ENCODE data around the gene C10orf90.

The C10orf90 gene

DNA sequence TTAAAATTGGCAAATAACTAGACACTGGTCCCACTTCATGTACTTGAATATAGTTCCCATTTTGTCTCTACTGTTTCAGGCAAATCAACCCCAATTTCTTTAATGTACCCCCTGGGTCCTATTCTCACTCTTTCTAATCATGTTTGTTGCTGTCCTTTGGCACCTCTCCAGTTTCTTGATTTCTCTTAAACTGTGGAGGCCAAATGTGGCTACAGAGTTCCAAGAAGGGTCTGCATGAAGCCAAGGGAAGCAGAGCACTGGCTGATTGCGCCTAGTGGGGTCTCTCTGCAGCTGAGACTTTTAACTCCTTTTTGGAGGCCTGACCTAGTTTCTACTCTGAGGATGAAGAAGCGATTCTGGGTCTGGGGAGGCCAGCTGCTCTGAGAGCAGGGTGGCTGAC, 275.5 kb downstream of the C10orf90 start:
- H2BK12ac ChIP-seq (ENCODE audit: low read length) = no peak overlapping the region
- H3K4me3 ChIP-seq (ENCODE audit: low read length in 2 of 2) = no peak overlapping the region
- no peak overlapping the region for H2AK5ac ChIP-seq (ENCODE audit: low read depth, low read length)
- WGBS, 2 donors (ENCODE audit: extremely low coverage in 2 of 2, insufficient read length in 2 of 2, insufficient replicate concordance in 1 of 2) = no CpG with 5 or more reads among the region's 2 CpGs
- H3K36me3 ChIP-seq (replicated peaks in 1 of 2; ENCODE audit: control insufficient read depth in 2 of 2, insufficient read depth in 2 of 2, low read length in 2 of 2) = no peaks in the 10 kb centered on the region
- no peaks in the 10 kb centered on the region for H3K27me3 ChIP-seq (ENCODE audit: control insufficient read depth in 3 of 3, insufficient read depth in 3 of 3, low read depth in 1 of 3, low read length in 3 of 3)
- peaks cover 10 to 11% of the 10 kb centered on the region in 2 donors for H3K4me1 ChIP-seq (ENCODE audit: control insufficient read depth in 2 of 2, insufficient read depth in 1 of 2, low read depth in 1 of 2, low read length in 2 of 2)
- no peak overlapping the region for H3K27ac ChIP-seq (replicated peaks; ENCODE audit: low read length)
- H2BK120ac ChIP-seq (ENCODE audit: low read depth, low read length) = no peak overlapping the region
- no peak for DNase-seq (ENCODE audit: low spot score)
- H3K9me3 ChIP-seq (replicated peaks in 1 of 2; ENCODE audit: control insufficient read depth in 2 of 2, insufficient read depth in 1 of 2, low read depth in 1 of 2, low read length in 2 of 2) = peaks cover 0 to 3% of the 10 kb centered on the region in 2 donors
- no peak overlapping the region for H3K23ac ChIP-seq (ENCODE audit: low read depth, low read length, poor library complexity)
- H2BK15ac ChIP-seq (ENCODE audit: low read length) = no peak overlapping the region
- no peak overlapping the region for H2AFZ ChIP-seq (ENCODE audit: low read length)
- no peaks in the 10 kb centered on the region for H3K79me1 ChIP-seq (ENCODE audit: low read depth, low read length)
- H3K4ac ChIP-seq (ENCODE audit: low read length) = no peak overlapping the region
- H3K4me2 ChIP-seq (ENCODE audit: insufficient read depth, low read length, poor library complexity, severe bottlenecking) = no peak overlapping the region
- no peak overlapping the region for H3K14ac ChIP-seq (ENCODE audit: low read length)
- H3K18ac ChIP-seq (ENCODE audit: low read length) = no peak overlapping the region
- no peak overlapping the region for H2BK5ac ChIP-seq (ENCODE audit: low read length)
- no peak overlapping the region for H3K9ac ChIP-seq (ENCODE audit: low read depth, low read length, poor library complexity)
- H4K91ac ChIP-seq (ENCODE audit: low read depth, low read length, poor library complexity) = no peak overlapping the region
- no peak overlapping the region for H4K8ac ChIP-seq (ENCODE audit: low read depth, low read length)

GRCh38 chr10:126393076-126393475, 277.4 kb downstream of the C10orf90 start:
- Histone ChIP-seq H3K4me1 (ENCODE audit: control insufficient read depth in 2 of 2, insufficient read depth in 1 of 2, low read depth in 1 of 2, low read length in 2 of 2) (peaks cover 10 to 11% of the 10 kb centered on the region in 2 donors), H3K14ac (ENCODE audit: low read length) (no peak overlapping the region), H3K23ac (ENCODE audit: low read depth, low read length, poor library complexity) (no peak overlapping the region), H3K36me3 (replicated peaks in 1 of 2; ENCODE audit: control insufficient read depth in 2 of 2, insufficient read depth in 2 of 2, low read length in 2 of 2) (no peaks in the 10 kb centered on the region), H4K91ac (ENCODE audit: low read depth, low read length, poor library complexity) (no peak overlapping the region), H3K27ac (replicated peaks; ENCODE audit: low read length) (no peak overlapping the region), H3K4ac (ENCODE audit: low read length) (no peak overlapping the region), H3K27me3 (ENCODE audit: control insufficient read depth in 3 of 3, insufficient read depth in 3 of 3, low read depth in 1 of 3, low read length in 3 of 3) (peaks cover 3 to 11% (median 6%) of the 10 kb centered on the region in 3 experiments), H2AFZ (ENCODE audit: low read length) (no peak overlapping the region), H2BK5ac (ENCODE audit: low read length) (no peak overlapping the region), H2BK15ac (ENCODE audit: low read length) (no peak overlapping the region), H4K8ac (ENCODE audit: low read depth, low read length) (no peak overlapping the region), H3K9me3 (replicated peaks in 1 of 2; ENCODE audit: control insufficient read depth in 2 of 2, insufficient read depth in 1 of 2, low read depth in 1 of 2, low read length in 2 of 2) (peaks cover 4 to 5% of the 10 kb centered on the region in 2 donors), H3K18ac (ENCODE audit: low read length) (no peak overlapping the region), H3K4me3 (ENCODE audit: low read length in 2 of 2) (no peak overlapping the region), H2BK120ac (ENCODE audit: low read depth, low read length) (no peak overlapping the region), H3K79me1 (ENCODE audit: low read depth, low read length) (no peaks in the 10 kb centered on the region), H2AK5ac (ENCODE audit: low read depth, low read length) (no peak overlapping the region), H2BK12ac (ENCODE audit: low read length) (no peak overlapping the region), H3K4me2 (ENCODE audit: insufficient read depth, low read length, poor library complexity, severe bottlenecking) (no peak overlapping the region), H3K9ac (ENCODE audit: low read depth, low read length, poor library complexity) (no peak overlapping the region)
- WGBS, 2 donors (ENCODE audit: extremely low coverage in 2 of 2, insufficient read length in 2 of 2, insufficient replicate concordance in 1 of 2) = no CpG with 5 or more reads among the region's 4 CpGs
- no peak for DNase-seq (ENCODE audit: low spot score)

DNA sequence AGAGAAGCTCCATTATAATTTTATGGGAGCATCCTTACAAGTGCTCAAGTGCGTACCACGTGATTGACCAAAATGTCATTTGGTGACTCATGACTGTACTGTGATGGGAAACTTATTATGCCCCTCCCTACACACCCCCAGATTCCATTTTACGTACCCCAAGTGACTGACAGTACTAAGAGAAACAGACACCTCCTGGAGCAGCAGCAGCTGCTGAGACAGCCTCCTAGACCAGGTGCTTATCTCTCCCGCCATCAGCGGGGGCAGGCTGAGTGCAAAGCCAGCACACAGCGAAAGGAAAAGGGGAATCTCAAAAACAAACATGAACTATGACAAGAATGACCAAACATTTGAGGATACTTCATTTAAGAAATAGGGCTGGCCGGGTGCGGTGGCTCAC, 278.0 kb downstream of the C10orf90 start:
- Histone ChIP-seq H3K18ac (ENCODE audit: low read length) (no peak overlapping the region), H3K79me1 (ENCODE audit: low read depth, low read length) (no peaks in the 10 kb centered on the region), H2AFZ (ENCODE audit: low read length) (no peak overlapping the region), H2BK5ac (ENCODE audit: low read length) (no peak overlapping the region), H3K4me3 (ENCODE audit: low read length in 2 of 2) (no peak overlapping the region), H3K27ac (replicated peaks; ENCODE audit: low read length) (no peak overlapping the region), H3K9me3 (replicated peaks in 1 of 2; ENCODE audit: control insufficient read depth in 2 of 2, insufficient read depth in 1 of 2, low read depth in 1 of 2, low read length in 2 of 2) (peaks cover 4 to 5% of the 10 kb centered on the region in 2 donors), H3K4me1 (ENCODE audit: control insufficient read depth in 2 of 2, insufficient read depth in 1 of 2, low read depth in 1 of 2, low read length in 2 of 2) (peaks cover 7 to 11% of the 10 kb centered on the region in 2 donors), H3K9ac (ENCODE audit: low read depth, low read length, poor library complexity) (no peak overlapping the region), H2AK5ac (ENCODE audit: low read depth, low read length) (no peak overlapping the region), H2BK12ac (ENCODE audit: low read length) (no peak overlapping the region), H3K27me3 (ENCODE audit: control insufficient read depth in 3 of 3, insufficient read depth in 3 of 3, low read depth in 1 of 3, low read length in 3 of 3) (peaks cover 3 to 16% (median 12%) of the 10 kb centered on the region in 3 experiments), H3K4me2 (ENCODE audit: insufficient read depth, low read length, poor library complexity, severe bottlenecking) (no peak overlapping the region), H4K8ac (ENCODE audit: low read depth, low read length) (no peak overlapping the region), H2BK15ac (ENCODE audit: low read length) (no peak overlapping the region), H3K23ac (ENCODE audit: low read depth, low read length, poor library complexity) (no peak overlapping the region), H4K91ac (ENCODE audit: low read depth, low read length, poor library complexity) (no peak overlapping the region), H3K36me3 (replicated peaks in 1 of 2; ENCODE audit: control insufficient read depth in 2 of 2, insufficient read depth in 2 of 2, low read length in 2 of 2) (no peaks in the 10 kb centered on the region), H3K14ac (ENCODE audit: low read length) (no peak overlapping the region), H2BK120ac (ENCODE audit: low read depth, low read length) (no peak overlapping the region), H3K4ac (ENCODE audit: low read length) (no peak overlapping the region)
- no peak for DNase-seq (ENCODE audit: low spot score)
- no CpG with 5 or more reads among the region's 8 CpGs for WGBS, 2 donors (ENCODE audit: extremely low coverage in 2 of 2, insufficient read length in 2 of 2, insufficient replicate concordance in 1 of 2)

DNA sequence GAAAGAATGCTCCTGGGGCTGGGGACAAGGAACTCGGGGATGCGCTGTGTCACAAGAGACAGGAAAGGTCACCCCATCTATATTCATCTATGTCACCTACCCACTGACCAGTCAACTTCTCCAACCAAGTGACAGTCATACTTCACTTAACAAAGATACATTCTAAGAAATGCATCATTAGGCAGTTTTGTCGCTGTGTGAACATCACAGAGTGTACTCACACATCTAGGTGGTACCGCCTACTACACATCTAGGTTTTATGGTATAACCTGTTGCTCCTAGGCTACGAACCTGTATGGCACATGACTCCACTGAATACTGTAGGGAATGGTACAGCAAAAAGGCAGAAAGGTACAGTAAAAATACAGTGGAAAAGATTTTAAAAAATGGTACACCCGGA, 278.4 kb downstream of the C10orf90 start:
- no peak overlapping the region for H4K91ac ChIP-seq (ENCODE audit: low read depth, low read length, poor library complexity)
- H3K9me3 ChIP-seq (replicated peaks in 1 of 2; ENCODE audit: control insufficient read depth in 2 of 2, insufficient read depth in 1 of 2, low read depth in 1 of 2, low read length in 2 of 2) = peaks cover 4 to 5% of the 10 kb centered on the region in 2 donors
- H3K27ac ChIP-seq (replicated peaks; ENCODE audit: low read length) = no peak overlapping the region
- H4K8ac ChIP-seq (ENCODE audit: low read depth, low read length) = no peak overlapping the region
- H2BK12ac ChIP-seq (ENCODE audit: low read length) = no peak overlapping the region
- no peak overlapping the region for H2BK5ac ChIP-seq (ENCODE audit: low read length)
- no peaks in the 10 kb centered on the region for H3K36me3 ChIP-seq (replicated peaks in 1 of 2; ENCODE audit: control insufficient read depth in 2 of 2, insufficient read depth in 2 of 2, low read length in 2 of 2)
- H3K4me1 ChIP-seq (ENCODE audit: control insufficient read depth in 2 of 2, insufficient read depth in 1 of 2, low read depth in 1 of 2, low read length in 2 of 2) = peaks cover 6 to 11% of the 10 kb centered on the region in 2 donors
- H3K4ac ChIP-seq (ENCODE audit: low read length) = no peak overlapping the region
- peaks cover 3 to 20% (median 16%) of the 10 kb centered on the region in 3 experiments for H3K27me3 ChIP-seq (ENCODE audit: control insufficient read depth in 3 of 3, insufficient read depth in 3 of 3, low read depth in 1 of 3, low read length in 3 of 3)
- H2AFZ ChIP-seq (ENCODE audit: low read length) = peak overlapping the region; percentile 81
- H3K14ac ChIP-seq (ENCODE audit: low read length) = no peak overlapping the region
- no CpG with 5 or more reads among the region's 6 CpGs for WGBS, 2 donors (ENCODE audit: extremely low coverage in 2 of 2, insufficient read length in 2 of 2, insufficient replicate concordance in 1 of 2)
- no peak overlapping the region for H2BK120ac ChIP-seq (ENCODE audit: low read depth, low read length)
- no peak for DNase-seq (ENCODE audit: low spot score)
- no peak overlapping the region for H3K23ac ChIP-seq (ENCODE audit: low read depth, low read length, poor library complexity)
- H2BK15ac ChIP-seq (ENCODE audit: low read length) = no peak overlapping the region
- H3K4me2 ChIP-seq (ENCODE audit: insufficient read depth, low read length, poor library complexity, severe bottlenecking) = no peak overlapping the region
- no peak overlapping the region for H3K9ac ChIP-seq (ENCODE audit: low read depth, low read length, poor library complexity)
- H3K18ac ChIP-seq (ENCODE audit: low read length) = no peak overlapping the region
- no peak overlapping the region for H3K4me3 ChIP-seq (ENCODE audit: low read length in 2 of 2)
- H2AK5ac ChIP-seq (ENCODE audit: low read depth, low read length) = no peak overlapping the region
- H3K79me1 ChIP-seq (ENCODE audit: low read depth, low read length) = no peaks in the 10 kb centered on the region
